ENCODE data around the gene CRB1. TPM values are rescaled to one million over a fixed set of nuclear protein-coding genes. Genes with fewer than 3 reads are reported as not detected.

CRB1 gene
- total and polyA plus RNA-seq, 12 donors: 0.04 to 1.5 (median 0.42) TPM; not detected in 2

DNA sequence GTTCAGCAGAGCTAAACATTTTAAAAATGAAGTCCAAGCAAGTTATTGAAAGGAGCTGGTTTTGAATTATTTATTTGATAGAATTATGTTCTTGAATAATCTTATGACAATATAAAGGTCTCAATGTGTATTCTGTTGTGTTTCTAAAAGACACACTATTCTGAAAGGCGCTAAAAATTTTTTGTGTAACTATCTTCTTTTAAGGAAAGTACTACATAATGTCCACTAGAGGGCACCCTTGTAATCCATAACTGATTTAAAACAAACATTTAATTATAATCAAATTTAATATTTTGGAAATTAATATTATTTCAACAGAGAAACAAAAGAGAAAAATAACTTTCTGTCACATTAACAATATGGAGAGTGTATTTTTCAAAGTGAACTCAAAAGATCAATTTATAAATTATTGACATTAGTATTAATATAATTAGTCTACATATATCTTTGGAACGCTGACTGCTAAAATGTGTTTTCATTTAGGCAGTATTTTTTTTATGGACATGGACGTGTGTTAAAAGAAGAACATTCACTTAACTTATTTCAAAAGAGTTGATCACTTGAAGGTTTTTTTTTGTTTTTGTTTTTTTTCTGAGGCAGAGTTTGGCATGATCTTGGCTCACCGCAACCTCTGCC, 258.8 kb downstream of the CRB1 start:
- ATAC-seq: no peak
- WGBS, 2 donors: 66 to 72% methylated on average over 4 of the region's 4 CpGs
- Histone ChIP-seq H3K4me3 (no peak overlapping the region), H3K27me3 (no peaks in the 10 kb centered on the region), H3K9me3 (no peaks in the 10 kb centered on the region), H3K36me3 (no peaks in the 10 kb centered on the region), H3K27ac (no peak overlapping the region), H3K4me1 (no peaks in the 10 kb centered on the region)
- TF ChIP-seq, protein P1, sequence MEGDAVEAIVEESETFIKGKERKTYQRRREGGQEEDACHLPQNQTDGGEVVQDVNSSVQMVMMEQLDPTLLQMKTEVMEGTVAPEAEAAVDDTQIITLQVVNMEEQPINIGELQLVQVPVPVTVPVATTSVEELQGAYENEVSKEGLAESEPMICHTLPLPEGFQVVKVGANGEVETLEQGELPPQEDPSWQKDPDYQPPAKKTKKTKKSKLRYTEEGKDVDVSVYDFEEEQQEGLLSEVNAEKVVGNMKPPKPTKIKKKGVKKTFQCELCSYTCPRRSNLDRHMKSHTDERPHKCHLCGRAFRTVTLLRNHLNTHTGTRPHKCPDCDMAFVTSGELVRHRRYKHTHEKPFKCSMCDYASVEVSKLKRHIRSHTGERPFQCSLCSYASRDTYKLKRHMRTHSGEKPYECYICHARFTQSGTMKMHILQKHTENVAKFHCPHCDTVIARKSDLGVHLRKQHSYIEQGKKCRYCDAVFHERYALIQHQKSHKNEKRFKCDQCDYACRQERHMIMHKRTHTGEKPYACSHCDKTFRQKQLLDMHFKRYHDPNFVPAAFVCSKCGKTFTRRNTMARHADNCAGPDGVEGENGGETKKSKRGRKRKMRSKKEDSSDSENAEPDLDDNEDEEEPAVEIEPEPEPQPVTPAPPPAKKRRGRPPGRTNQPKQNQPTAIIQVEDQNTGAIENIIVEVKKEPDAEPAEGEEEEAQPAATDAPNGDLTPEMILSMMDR (IDR thresholded peaks at IDR 0.05): peak; percentile 62 to 85 (median 78)
- intact Hi-C loops (cut with DNase I): loop anchor here in 8 of 10 donors (5.0 to 10.0 kb wide), 6 partner anchors 338 to 938 kb away; no protein-coding TSS in a partner anchor
- DNase-seq: no peak

Other genes starting within 250 kb of the CRB1 start
- not detected for gene F13B, start 201.0 kb upstream of the CRB1 start, total RNA-seq
- not detected for gene F13B, start 201.0 kb upstream of the CRB1 start, polyA plus RNA-seq
- gene ASPM, start 121.6 kb upstream of the CRB1 start, total RNA-seq: 1 to 10 TPM in 2 of 10 donors, under 1 TPM in 8; 0.12 to 4.0 (median 0.41) TPM
- gene ASPM, start 121.6 kb upstream of the CRB1 start, polyA plus RNA-seq: under 1 TPM; 0.04 to 0.22 TPM
- gene ZBTB41, start 67.0 kb upstream of the CRB1 start, total RNA-seq: 10 to 100 TPM in 5 of 10 donors, 1 to 10 TPM in 5; 6.9 to 11.5 (median 10.2) TPM
- gene ZBTB41, start 67.0 kb upstream of the CRB1 start, polyA plus RNA-seq: 1 to 10 TPM; 1.8 to 2.6 TPM

Data from heart right ventricle (tissue), 16 donors.